GM12874 (cell line): ENCODE measurements around the gene PACRG.

Source experiments
- CTCF ChIP-seq: IDR thresholded peaks from 2 replicates; pipeline ENCODE4 v1.5.1; 2011; ENCODE audit warnings: low read depth, mild to moderate bottlenecking, control low read depth, low read length, moderate library complexity; ENCODE audit not compliant: insufficient read depth

Gene PACRG

GRCh38 chr6:162727322-162728182 lies at the start of gene PACRG, which contains the start of gene PRKN:
PACRG (plus strand) TSS chr6:162727974.
PRKN (minus strand) TSS chr6:162727766.
- TF ChIP-seq CTCF = no peak

GRCh38 chr6:162679681-162680080 lies 48.1 kb upstream of the PACRG start:
- TF ChIP-seq CTCF = no peak

GRCh38 chr6:162680367-162680766 lies 47.4 kb upstream of the PACRG start:
- no peak for TF ChIP-seq CTCF

GRCh38 chr6:162680871-162681270 lies 46.9 kb upstream of the PACRG start:
- no peak for TF ChIP-seq CTCF

- no peak for TF ChIP-seq CTCF
These were observed 46.3 kb upstream of the PACRG start for GRCh38 chr6:162681447-162681846.

- TF ChIP-seq CTCF = no peak
These were observed 44.6 kb upstream of the PACRG start for GRCh38 chr6:162683135-162683534.

GRCh38 chr6:162684052-162684451 lies 43.7 kb upstream of the PACRG start:
- no peak for TF ChIP-seq CTCF
